GM19395 (cell line): Measurements from ENCODE around the gene NOTCH2.
"Not testable (repeated sequence)": the region's sequence is repeated elsewhere in the genome, so short reads cannot be mapped to it uniquely, and the experiment has no call there.

ENCODE experiments used
- ATAC-seq: cut with Tn5 transposase; IDR thresholded peaks from one replicate; pipeline ENCODE4 v1.9.1; 2021; ENCODE audit warnings: mild to moderate bottlenecking, moderate library complexity; ENCODE audit not compliant: unreplicated experiment

Gene NOTCH2

GRCh38 chr1:119975582-119976254, 93.7 kb downstream of the NOTCH2 start:
- ATAC-seq, result not testable (repeated sequence)

DNA sequence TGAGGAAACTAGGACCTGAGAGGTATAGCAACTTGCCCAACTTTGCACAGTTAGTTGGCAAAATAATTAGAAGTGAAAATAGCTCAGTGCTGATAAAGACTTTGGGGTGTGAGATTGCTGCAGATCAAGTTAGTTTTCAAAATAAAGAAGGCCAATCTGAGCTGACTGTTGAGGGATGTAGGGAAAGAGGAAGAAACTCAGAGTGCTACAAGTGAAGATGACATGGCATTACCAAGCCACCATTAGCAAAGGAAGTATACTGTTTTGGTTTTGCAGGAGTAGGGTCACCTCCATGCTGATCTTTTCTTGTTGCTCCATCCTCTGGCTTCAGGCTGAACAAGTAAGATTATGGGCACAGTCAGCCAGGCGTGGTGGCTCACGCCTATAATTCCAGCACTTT, 94.5 kb downstream of the NOTCH2 start:
- no peak for ATAC-seq

DNA sequence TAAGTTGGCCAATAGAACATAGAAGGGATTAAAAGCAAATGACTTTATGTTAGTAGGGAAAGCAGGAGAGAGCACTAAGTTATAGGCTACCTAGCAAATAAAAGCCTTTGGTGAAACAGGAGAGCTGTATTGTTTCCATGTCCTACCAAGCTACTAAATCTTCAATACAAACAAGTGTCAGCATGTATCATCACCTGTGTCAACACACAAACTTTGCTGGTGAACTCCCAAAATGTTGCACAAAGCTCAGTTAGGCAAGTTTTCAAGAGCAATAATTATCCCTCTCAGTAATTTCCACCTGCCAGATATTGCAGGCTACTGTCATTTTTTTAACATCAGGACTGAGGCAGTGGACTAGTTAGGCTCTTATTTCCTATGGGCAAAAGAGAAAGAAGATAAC, 95.4 kb downstream of the NOTCH2 start:
- ATAC-seq, result no peak

DNA sequence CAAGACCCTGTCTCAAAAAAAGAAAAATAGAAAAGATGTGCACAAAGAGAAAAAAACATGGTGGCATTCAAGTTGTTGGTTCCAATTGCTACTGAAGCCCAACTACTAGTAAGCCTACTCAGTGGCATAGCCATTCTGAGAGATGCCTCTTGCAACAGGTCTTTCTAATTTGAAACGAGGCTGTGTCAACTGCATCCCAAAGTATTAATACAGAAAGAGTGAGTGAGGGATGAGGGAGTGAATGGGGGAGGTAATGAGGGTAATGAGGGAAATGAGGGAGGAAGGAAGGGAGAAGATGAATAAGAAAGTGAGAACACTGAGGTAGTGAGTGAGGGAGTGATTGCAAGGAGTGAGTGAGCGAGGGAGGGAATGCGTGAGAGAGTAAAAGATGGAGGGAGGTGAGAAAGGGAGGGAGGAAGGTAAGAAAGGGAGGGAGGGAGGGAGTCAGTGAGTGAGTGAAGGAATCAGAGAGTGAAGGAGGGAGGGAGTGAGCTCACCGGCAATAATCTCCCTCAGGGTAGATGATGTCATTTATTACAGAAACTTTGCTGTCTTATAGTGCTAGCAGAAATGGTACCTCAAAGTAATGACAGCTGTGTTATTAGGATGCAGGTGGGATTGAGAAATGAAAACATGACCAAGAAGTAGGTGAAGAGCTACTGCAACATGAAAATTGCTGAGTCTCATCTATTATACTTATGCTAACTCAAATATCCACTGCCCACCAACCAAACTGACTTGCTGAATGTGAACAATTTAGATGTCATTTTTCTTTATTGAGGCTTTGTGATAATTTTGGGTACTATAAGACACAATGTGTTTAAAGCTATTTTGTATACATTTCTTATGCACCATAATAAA, 97.5 kb downstream of the NOTCH2 start:
- ATAC-seq, result no peak

- ATAC-seq, result no peak
Observed at GRCh38 chr1:119968601-119969000, 100.9 kb downstream of the NOTCH2 start.

DNA sequence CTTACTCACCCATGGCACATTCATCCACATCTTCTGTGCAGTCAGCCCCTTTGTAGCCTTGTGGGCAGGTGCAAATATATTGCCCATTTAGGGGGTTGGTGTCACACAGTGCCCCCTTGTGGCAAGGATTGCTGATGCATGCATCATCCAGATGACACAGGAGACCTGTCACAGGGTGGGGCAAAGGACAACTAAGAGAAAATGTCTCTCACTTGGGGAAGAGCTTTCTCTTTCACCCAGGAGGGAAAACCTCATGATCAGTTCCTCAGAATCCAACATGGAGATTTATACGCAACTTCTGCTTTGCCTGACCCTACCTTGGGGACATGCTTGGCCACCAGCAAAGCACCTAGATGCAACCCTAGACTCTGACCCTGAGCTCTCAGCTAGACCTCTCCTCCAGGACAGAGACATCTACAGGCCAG, 101.4 kb downstream of the NOTCH2 start:
- peak; percentile 82 for ATAC-seq

GRCh38 chr1:119966681-119967080, 102.8 kb downstream of the NOTCH2 start:
- no peak for ATAC-seq

GRCh38 chr1:119966020-119966419, 103.4 kb downstream of the NOTCH2 start:
- no peak for ATAC-seq

- ATAC-seq, result no peak
Observed at GRCh38 chr1:119964673-119965363, 104.6 kb downstream of the NOTCH2 start.

DNA sequence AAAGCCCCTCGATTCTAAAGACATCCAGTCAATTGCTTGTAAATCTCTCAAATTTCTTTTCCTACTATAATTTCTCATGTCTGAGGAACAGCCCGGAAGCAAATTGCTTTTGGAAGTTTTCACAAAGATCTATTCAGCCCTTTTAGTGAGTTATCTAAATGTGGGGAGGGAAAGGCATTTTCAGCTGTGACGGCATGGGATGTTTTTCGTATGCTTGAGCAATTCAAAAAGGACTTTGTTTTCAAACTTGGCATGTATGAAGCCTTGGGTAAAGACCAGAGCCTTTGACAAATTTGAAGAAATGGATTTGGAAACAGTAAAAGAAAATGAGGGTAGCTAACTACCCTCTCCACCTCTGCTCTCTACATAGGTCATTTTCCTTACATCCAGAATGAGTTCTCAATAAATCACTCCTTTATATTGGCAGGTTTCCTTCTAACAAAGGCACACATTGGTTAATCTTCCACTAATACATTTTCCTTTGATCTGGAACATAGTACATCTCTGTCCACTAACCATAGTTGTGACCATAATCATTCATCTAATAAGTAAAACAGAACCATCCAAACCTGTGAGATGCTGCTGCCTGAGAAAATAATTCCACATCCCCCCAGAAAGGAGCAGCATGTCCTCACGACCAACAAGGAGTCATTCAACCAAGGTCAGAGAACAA, 107.0 kb downstream of the NOTCH2 start:
- no peak for ATAC-seq

DNA sequence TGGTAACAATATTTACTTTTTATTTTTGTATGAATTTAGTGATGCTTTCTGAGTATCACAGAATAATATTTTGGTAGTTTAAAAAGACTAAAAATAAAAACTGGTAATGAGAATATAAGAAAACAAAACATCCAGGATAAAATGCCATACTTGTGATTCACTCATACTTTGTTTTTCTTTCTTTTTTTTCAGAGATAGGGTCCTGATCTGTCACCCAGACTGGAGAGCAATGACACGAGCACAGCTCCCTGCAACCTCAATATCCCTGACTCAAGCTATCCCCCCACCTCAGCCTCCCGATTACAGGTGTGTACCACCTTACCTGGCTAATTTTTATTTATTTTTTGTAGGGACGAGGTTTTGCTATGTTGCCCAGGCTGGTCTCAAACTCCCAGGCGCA, 109.0 kb downstream of the NOTCH2 start:
- ATAC-seq, result no peak

GRCh38 chr1:119959268-119960220, 109.9 kb downstream of the NOTCH2 start:
- no peak for ATAC-seq

- no peak for ATAC-seq
Observed at GRCh38 chr1:119958223-119958622, 111.2 kb downstream of the NOTCH2 start.

DNA sequence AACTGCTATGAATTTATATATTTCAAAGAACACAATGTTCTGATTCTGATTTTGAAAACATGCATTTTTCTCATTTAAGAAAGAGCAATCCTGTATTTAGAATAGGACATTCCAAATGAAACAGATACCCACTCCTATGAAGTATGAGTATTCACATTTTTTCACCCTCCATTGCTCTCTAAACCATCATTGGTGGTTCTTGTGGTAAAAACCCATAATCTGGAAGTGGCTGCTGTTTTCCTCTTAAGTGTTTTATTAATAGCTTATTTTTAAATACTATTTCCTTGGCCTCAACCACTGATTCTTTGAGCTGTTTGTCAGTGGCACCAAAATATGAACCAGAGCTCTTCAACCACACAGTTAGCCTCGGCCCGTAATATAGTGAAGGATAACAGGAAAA, 113.2 kb downstream of the NOTCH2 start:
- no peak for ATAC-seq

DNA sequence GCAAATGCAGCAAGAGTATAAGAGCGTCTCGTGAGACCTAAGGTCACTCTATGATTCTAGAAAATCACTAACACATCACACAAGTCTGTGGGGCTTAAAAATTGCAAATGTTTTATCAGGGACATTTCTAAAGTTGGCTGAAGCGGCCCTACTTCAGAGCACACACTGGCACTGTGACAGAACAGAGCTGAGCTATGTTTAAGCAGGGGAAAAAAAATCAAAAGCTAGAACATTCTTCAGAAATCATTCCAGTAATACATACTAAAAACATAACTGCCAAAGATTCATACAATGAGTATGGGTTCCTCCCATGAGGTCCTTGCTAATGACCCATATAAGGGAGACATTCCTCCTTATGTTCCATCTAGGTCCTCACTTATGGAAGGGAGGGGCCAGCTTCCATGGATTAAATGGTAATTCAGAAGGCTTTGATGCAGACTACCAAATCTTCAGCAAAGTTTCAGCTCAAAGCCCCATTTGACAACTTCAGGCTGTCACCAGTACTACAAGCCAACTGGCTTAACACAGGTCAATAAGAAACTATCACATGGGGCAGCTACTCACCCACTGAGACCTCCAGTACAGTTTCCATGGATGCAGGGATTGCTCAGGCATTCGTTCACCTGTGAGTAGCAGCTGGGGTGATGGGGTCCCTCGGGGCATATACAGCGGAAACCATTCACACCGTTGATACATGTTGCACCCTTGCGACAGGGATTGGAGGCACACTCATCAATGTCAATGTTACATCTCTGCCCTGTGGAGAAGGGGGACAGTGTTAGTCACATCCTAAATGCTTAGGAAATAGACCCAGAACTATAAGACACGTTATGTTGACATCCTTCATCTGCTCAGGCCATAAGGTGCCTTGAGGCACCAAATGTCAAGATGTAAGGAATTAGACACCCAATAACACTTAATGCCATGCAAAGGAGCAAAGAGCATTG, 114.7 kb downstream of the NOTCH2 start:
- no peak for ATAC-seq

- no peak for ATAC-seq
Observed at GRCh38 chr1:119953266-119953998, 116.0 kb downstream of the NOTCH2 start.

DNA sequence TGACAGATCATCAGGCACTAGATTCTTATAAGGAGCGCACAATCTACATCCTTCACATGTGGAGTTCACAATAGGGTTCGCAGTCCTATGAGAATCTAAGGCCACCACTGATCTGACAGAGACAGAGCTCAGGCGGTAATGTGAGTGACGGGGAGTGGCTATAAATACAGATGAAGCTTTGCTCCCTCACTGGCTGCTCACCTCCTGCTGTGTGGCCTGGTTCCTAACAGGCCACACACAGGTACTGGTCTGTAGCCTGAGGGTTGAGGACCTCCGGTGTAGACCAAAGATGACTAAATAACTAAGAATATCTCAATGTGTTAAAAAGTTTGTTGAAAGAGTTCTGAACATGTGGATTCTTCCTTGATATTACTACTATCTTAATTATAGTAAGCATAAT, 117.0 kb downstream of the NOTCH2 start:
- ATAC-seq, result no peak
